Loucy (cell line): ENCODE measurements around the gene UNKL.

Source experiments
- EZH2phosphoT487 ChIP-seq: fragments of 200-600 bp; IDR thresholded peaks from 2 replicates; pipeline ENCODE4 v1.6.1; 2018; ENCODE audit warnings: antibody characterized with exemption, mild to moderate bottlenecking, moderate library complexity, borderline replicate concordance
- TF ChIP-seq, protein P1 (sequence below): fragments of 200-600 bp; sonication (generic); conservative IDR thresholded peaks from 2 replicates; pipeline ENCODE4 v1.5.1; 2014; ENCODE audit warnings: mild to moderate bottlenecking, antibody characterized with exemption, low read length

- TF ChIP-seq, protein P1, sequence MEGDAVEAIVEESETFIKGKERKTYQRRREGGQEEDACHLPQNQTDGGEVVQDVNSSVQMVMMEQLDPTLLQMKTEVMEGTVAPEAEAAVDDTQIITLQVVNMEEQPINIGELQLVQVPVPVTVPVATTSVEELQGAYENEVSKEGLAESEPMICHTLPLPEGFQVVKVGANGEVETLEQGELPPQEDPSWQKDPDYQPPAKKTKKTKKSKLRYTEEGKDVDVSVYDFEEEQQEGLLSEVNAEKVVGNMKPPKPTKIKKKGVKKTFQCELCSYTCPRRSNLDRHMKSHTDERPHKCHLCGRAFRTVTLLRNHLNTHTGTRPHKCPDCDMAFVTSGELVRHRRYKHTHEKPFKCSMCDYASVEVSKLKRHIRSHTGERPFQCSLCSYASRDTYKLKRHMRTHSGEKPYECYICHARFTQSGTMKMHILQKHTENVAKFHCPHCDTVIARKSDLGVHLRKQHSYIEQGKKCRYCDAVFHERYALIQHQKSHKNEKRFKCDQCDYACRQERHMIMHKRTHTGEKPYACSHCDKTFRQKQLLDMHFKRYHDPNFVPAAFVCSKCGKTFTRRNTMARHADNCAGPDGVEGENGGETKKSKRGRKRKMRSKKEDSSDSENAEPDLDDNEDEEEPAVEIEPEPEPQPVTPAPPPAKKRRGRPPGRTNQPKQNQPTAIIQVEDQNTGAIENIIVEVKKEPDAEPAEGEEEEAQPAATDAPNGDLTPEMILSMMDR = no peak
- TF ChIP-seq EZH2phosphoT487 = no peak
Measured at GRCh38 chr16:1322407-1322806, 92.1 kb downstream of the UNKL start.
